HepG2 (cell line): ENCODE measurements around the gene P2RX3.

ENCODE experiments used
- EHMT2 ChIP-seq: fragments of 200-600 bp; sonication (generic); IDR thresholded peaks from 2 replicates; pipeline ENCODE4 v1.7.0; 2017; ENCODE audit warnings: antibody characterized with exemption, low read depth, low read length, borderline replicate concordance
- HIVEP1 ChIP-seq: sonication (generic); formaldehyde crosslinking; IDR thresholded peaks from 2 replicates; pipeline ENCODE4 v1.4.0; 2020; ENCODE audit warnings: mild to moderate bottlenecking, missing genetic modification reagents
- SMARCC2 ChIP-seq: fragments of 450-650 bp; IDR thresholded peaks from 2 replicates; pipeline ENCODE4 v1.6.1; 2017; ENCODE audit warnings: antibody characterized with exemption, mild to moderate bottlenecking
- TCF7L2 ChIP-seq: IDR thresholded peaks from 2 replicates; pipeline ENCODE4 v1.6.1; 2011; ENCODE audit warnings: mild to moderate bottlenecking, low read depth, low read length, moderate library complexity
- TF ChIP-seq, protein P1 (sequence below): sonication (generic); formaldehyde crosslinking; IDR thresholded peaks from 2 replicates; pipeline ENCODE4 v1.5.1; 2020; ENCODE audit warnings: mild to moderate bottlenecking, missing genetic modification reagents

- no peak for TF ChIP-seq TCF7L2
- no peak for TF ChIP-seq SMARCC2
- TF ChIP-seq, protein P1, sequence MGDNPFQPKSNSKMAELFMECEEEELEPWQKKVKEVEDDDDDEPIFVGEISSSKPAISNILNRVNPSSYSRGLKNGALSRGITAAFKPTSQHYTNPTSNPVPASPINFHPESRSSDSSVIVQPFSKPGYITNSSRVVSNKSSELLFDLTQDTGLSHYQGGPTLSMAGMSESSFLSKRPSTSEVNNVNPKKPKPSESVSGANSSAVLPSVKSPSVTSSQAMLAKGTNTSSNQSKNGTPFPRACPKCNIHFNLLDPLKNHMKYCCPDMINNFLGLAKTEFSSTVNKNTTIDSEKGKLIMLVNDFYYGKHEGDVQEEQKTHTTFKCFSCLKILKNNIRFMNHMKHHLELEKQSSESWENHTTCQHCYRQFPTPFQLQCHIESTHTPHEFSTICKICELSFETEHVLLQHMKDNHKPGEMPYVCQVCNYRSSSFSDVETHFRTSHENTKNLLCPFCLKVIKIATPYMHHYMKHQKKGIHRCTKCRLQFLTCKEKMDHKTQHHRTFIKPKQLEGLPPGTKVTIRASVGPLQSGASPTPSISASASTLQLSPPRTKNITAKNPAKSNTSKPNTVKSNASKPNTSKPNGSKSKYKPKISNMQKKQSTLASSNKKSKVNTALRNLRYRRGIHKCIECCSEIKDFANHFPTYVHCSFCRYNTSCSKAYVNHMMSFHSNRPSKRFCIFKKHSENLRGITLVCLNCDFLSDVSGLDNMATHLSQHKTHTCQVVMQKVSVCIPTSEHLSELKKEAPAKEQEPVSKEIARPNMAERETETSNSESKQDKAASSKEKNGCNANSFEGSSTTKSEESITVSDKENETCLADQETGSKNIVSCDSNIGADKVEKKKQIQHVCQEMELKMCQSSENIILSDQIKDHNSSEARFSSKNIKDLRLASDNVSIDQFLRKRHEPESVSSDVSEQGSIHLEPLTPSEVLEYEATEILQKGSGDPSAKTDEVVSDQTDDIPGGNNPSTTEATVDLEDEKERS (CRISPR knock-in tag), result no peak
- TF ChIP-seq EHMT2, result no peak
- no peak for TF ChIP-seq HIVEP1 (CRISPR knock-in tag)
Observed at GRCh38 chr11:57327721-57328120, 10.4 kb upstream of the P2RX3 start.
